Right atrium auricular region (tissue), 2 donors: ENCODE results near the gene PRDM16. TPM values are rescaled to one million over a fixed set of nuclear protein-coding genes. Genes with fewer than 3 reads are reported as not detected.

Source experiments
- DNase-seq: peaks from one replicate; pipeline ENCODE4 v3.0.0-alpha.2; 2019; ENCODE audit warnings: low spot score
- H3K27ac ChIP-seq, 2 donors: fragments of 200-600 bp; sonication (generic); 1 replicate in 1 of 2; 2 replicates in 1 of 2; pipeline ENCODE4 v1.5.1; 2016 to 2019
- H3K27me3 ChIP-seq, 2 donors: fragments of 200-600 bp; sonication (generic); one replicate each; pipeline versions ENCODE4 v1.5.1 to v1.6.0; 2017 to 2019
- H3K36me3 ChIP-seq: fragments of 200-600 bp; sonication (generic); one replicate; pipeline ENCODE4 v1.5.1; 2016
- H3K4me1 ChIP-seq, 2 donors: fragments of 200-600 bp; sonication (generic); one replicate each; pipeline versions ENCODE4 v1.5.1 to v1.6.0; 2017 to 2019
- H3K4me3 ChIP-seq, 2 donors: fragments of 200-600 bp; sonication (generic); 1 replicate in 1 of 2; 2 replicates in 1 of 2; pipeline ENCODE4 v1.5.1; 2017 to 2019; ENCODE audit warnings: mild to moderate bottlenecking in 1 of 2, moderate library complexity in 1 of 2
- H3K9me3 ChIP-seq, 2 donors: fragments of 200-600 bp; sonication (generic); one replicate each; pipeline ENCODE4 v1.5.1; 2019
- total RNA-seq, 2 donors: library from RNA; depleted of rRNA; stranded (reverse); fragments of >200 nt; gene quantifications; one replicate each; pipeline ENCODE4 v1.1.0, GENCODE V29; 2016
- TF ChIP-seq, protein P1 (sequence below), 2 donors: fragments of 200-600 bp; sonication (generic); IDR thresholded peaks; one replicate each; pipeline ENCODE4 v1.5.1; 2019; ENCODE audit warnings: antibody characterized with exemption in 2 of 2

PRDM16 gene
- total RNA-seq, 2 donors from 2014 or later: 0.22 to 3.3 TPM

DNA sequence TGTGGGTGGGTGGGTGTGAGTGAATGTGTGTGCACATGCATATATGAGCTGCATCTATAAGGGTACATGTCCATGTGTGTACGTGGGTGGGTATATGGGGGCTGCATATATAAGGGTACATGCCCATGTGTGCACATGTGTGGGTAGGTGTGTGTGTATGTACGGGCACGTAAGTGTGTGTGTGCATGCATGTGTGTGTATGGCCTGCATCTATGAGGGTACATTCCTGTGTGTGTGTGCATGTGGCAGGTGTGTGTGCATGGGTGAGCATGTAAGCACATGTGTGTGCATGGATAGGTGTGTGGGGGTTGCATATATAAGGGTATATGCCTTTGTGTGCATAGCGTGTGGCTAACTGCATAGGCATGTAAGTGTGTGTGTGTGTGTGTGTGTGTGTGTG is 204.4 kb downstream of the PRDM16 start:
- Histone ChIP-seq H3K27me3 (no peaks in the 10 kb centered on the region), H3K36me3 (no peaks in the 10 kb centered on the region), H3K9me3 (no peaks in the 10 kb centered on the region), H3K4me3 (no peak overlapping the region), H3K4me1 (no peaks in the 10 kb centered on the region), H3K27ac (no peak overlapping the region)
- TF ChIP-seq, protein P1, sequence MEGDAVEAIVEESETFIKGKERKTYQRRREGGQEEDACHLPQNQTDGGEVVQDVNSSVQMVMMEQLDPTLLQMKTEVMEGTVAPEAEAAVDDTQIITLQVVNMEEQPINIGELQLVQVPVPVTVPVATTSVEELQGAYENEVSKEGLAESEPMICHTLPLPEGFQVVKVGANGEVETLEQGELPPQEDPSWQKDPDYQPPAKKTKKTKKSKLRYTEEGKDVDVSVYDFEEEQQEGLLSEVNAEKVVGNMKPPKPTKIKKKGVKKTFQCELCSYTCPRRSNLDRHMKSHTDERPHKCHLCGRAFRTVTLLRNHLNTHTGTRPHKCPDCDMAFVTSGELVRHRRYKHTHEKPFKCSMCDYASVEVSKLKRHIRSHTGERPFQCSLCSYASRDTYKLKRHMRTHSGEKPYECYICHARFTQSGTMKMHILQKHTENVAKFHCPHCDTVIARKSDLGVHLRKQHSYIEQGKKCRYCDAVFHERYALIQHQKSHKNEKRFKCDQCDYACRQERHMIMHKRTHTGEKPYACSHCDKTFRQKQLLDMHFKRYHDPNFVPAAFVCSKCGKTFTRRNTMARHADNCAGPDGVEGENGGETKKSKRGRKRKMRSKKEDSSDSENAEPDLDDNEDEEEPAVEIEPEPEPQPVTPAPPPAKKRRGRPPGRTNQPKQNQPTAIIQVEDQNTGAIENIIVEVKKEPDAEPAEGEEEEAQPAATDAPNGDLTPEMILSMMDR (IDR thresholded peaks at IDR 0.05): no peak
- no peak for DNase-seq

DNA sequence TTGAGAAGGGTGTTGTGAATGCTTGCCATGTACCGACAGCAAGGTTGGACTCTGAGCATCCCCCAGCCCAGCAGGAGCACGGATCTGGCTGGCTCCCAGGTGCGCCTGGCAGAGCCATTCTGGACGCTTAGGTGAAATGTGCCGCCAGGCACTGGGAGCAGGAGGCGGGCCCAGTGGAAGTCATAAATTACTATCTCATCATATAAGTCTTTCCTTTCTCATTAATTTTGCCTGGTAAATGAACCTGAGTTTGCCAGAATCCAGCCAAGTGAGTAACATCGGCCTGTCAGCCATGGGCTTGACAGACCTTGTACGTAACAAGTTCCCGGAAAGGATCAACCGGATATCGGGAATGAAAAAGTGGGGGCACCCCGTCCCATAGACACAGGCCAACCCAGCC is 206.0 kb downstream of the PRDM16 start:
- Histone ChIP-seq H3K27me3 (no peaks in the 10 kb centered on the region), H3K36me3 (no peaks in the 10 kb centered on the region), H3K4me3 (no peak overlapping the region), H3K27ac (no peak overlapping the region), H3K9me3 (no peaks in the 10 kb centered on the region), H3K4me1 (no peaks in the 10 kb centered on the region)
- DNase-seq: no peak
- TF ChIP-seq, protein P1 (IDR thresholded peaks at IDR 0.05): no peak

DNA sequence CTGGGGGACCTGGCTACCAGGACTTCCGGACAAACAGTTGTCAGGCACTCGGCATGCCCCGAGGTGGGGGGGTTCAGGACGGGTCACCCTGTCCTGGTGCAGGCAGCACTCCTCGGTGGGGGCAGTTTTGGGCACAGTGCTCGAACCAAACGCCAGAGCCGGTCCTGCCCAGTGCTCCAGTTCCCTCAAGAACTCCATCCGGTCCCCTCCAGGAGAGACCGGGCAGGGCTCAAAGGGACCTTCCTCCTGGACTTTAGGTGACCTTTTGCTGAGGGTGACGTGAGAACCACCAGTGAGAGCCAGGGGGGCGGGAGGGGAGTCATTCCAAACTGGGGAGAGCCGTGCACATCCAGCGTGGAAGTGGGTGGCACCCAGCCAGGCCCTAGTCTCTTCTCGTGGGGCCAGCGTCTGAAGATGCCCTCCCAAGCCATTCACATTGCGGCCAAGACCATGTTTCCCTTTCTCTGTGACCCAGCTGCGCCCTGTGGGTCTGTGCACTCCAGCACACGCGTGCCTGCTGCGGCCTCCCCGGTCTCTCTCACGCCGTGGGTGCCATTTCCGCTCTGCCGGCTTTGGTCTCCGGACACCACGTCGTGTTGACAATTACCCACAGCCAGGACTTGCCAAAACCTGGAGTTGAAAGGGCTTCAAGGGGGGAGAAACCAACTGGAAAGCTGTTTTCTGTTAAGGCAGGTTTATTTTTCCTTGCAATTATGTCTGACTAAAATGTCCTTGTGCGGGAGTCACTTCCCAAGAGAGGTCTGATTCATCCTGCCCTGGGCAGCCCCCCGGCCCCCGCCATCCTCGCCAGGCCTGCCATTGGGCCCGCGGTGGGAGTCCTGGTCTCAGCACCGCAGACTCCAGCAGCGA is 206.7 kb downstream of the PRDM16 start:
- Histone ChIP-seq H3K36me3 (no peaks in the 10 kb centered on the region), H3K27ac (no peak overlapping the region), H3K4me1 (no peaks in the 10 kb centered on the region), H3K27me3 (no peaks in the 10 kb centered on the region), H3K9me3 (no peaks in the 10 kb centered on the region), H3K4me3 (no peak overlapping the region)
- DNase-seq: no peak
- TF ChIP-seq, protein P1 (IDR thresholded peaks at IDR 0.05): no peak

- no peak overlapping the region for H3K4me3 ChIP-seq
- no peaks in the 10 kb centered on the region for H3K27me3 ChIP-seq
- TF ChIP-seq, protein P1 (IDR thresholded peaks at IDR 0.05): no peak
- H3K27ac ChIP-seq: no peak overlapping the region
- no peaks in the 10 kb centered on the region for H3K4me1 ChIP-seq
- DNase-seq: no peak
- no peaks in the 10 kb centered on the region for H3K36me3 ChIP-seq
- no peaks in the 10 kb centered on the region for H3K9me3 ChIP-seq
Observed at GRCh38 chr1:3276341-3276800, 207.4 kb downstream of the PRDM16 start.

DNA sequence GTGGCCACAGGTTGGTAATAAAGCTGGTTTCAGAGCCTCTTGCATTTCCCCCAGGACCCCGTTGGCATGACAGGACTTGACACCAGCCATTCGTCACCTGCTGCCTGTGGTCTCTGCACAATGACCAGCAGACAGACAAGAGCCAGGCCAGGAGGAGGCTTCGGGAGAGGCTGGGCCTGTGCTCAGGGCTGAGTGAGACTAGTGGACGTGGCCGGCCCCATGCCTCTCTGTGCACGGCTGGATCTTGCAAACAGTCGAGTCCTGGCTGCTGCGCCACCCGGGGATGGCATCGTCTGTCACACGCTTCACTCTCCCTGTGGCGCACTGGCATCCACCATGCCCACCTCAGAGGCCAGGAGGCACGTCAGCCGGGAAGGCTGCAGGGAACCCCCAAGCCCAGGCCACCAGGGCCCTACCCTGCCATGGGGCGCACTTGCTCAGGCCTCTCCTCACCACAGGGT is 208.0 kb downstream of the PRDM16 start:
- no peaks in the 10 kb centered on the region for H3K4me1 ChIP-seq
- H3K27ac ChIP-seq: no peak overlapping the region
- H3K9me3 ChIP-seq: no peaks in the 10 kb centered on the region
- H3K4me3 ChIP-seq: no peak overlapping the region
- TF ChIP-seq, protein P1 (IDR thresholded peaks at IDR 0.05): no peak
- H3K27me3 ChIP-seq: no peaks in the 10 kb centered on the region
- DNase-seq: no peak
- no peaks in the 10 kb centered on the region for H3K36me3 ChIP-seq
